GM12878 (cell line): Measurements from ENCODE around the gene CTSH. TPM values are rescaled to one million over a fixed set of nuclear protein-coding genes. Genes with fewer than 3 reads are reported as not detected.

Source experiments
- BCL3 ChIP-seq: IDR thresholded peaks from 2 replicates; pipeline ENCODE4 v1.6.1; 2011; ENCODE audit warnings: borderline replicate concordance, low read depth, mild to moderate bottlenecking, moderate library complexity, low read length; ENCODE audit not compliant: insufficient read depth, poor library complexity, severe bottlenecking
- CBX5 ChIP-seq: sonication (generic); IDR thresholded peaks from 2 replicates; pipeline ENCODE4 v1.6.1; 2016; ENCODE audit warnings: low read depth, moderate library complexity, mild to moderate bottlenecking, inconsistent platforms
- CHD2 ChIP-seq: IDR thresholded peaks from 2 replicates; pipeline ENCODE4 v1.6.1; 2011; ENCODE audit warnings: low read depth, low read length, improper control_type of control experiment, borderline replicate concordance
- DPF2 ChIP-seq: fragments of 450-650 bp; IDR thresholded peaks from 2 replicates; pipeline ENCODE4 v1.6.1; 2017; ENCODE audit warnings: mild to moderate bottlenecking
- EP300 ChIP-seq, 2 experiments: fragments of 150-350 bp in 1 of 2; IDR thresholded peaks; 2 replicates each; pipeline ENCODE4 v1.6.1; 2011 to 2012; ENCODE audit warnings: low read depth in 2 of 2, low read length in 2 of 2, borderline replicate concordance in 1 of 2, improper control_type of control experiment in 1 of 2, inconsistent platforms in 1 of 2; ENCODE audit not compliant: control insufficient read depth in 1 of 2
- MLLT1 ChIP-seq: fragments of 450-650 bp; IDR thresholded peaks from 2 replicates; pipeline ENCODE4 v1.6.1; 2016; ENCODE audit warnings: mild to moderate bottlenecking
- MTA3 ChIP-seq: IDR thresholded peaks from 2 replicates; pipeline ENCODE4 v1.6.1; 2012; ENCODE audit warnings: low read length, inconsistent platforms, borderline replicate concordance
- MYC ChIP-seq: IDR thresholded peaks from 2 replicates; pipeline ENCODE4 v1.6.1; 2011; ENCODE audit warnings: mild to moderate bottlenecking, low read length, moderate library complexity, inconsistent platforms; ENCODE audit not compliant: insufficient read depth, insufficient replicate concordance, insufficient read length, severe bottlenecking
- PBX3 ChIP-seq: IDR thresholded peaks from 2 replicates; pipeline ENCODE4 v1.6.1; 2011; ENCODE audit warnings: mild to moderate bottlenecking, low read depth, low read length, moderate library complexity; ENCODE audit not compliant: insufficient replicate concordance
- RB1 ChIP-seq: fragments of 450-650 bp; formaldehyde crosslinking; IDR thresholded peaks from 2 replicates; pipeline ENCODE4 v1.6.1; 2017; ENCODE audit warnings: mild to moderate bottlenecking, borderline replicate concordance
- RBBP5 ChIP-seq: fragments of 200-600 bp; sonication (generic); conservative IDR thresholded peaks from 2 replicates; pipeline ENCODE4 v1.6.1; 2016
- SMARCA5 ChIP-seq: fragments of 450-650 bp; IDR thresholded peaks from 2 replicates; pipeline ENCODE4 v1.6.1; 2017; ENCODE audit warnings: mild to moderate bottlenecking
- STAT3 ChIP-seq: IDR thresholded peaks from 2 replicates; pipeline ENCODE4 v1.6.1; 2011; ENCODE audit warnings: low read depth, low read length, improper control_type of control experiment
- SUPT20H ChIP-seq: IDR thresholded peaks from 2 replicates; pipeline ENCODE4 v1.6.1; 2011; ENCODE audit warnings: low read depth, mild to moderate bottlenecking, low read length, moderate library complexity, borderline replicate concordance; ENCODE audit not compliant: control insufficient read depth
- TCF12 ChIP-seq: IDR thresholded peaks from 2 replicates; pipeline ENCODE4 v1.6.1; 2011; ENCODE audit warnings: low read depth, mild to moderate bottlenecking, low read length
- YBX1 ChIP-seq: fragments of 450-650 bp; IDR thresholded peaks from 2 replicates; pipeline ENCODE4 v1.6.1; 2016; ENCODE audit warnings: antibody characterized with exemption
- ZBTB11 ChIP-seq: fragments of 450-650 bp; formaldehyde crosslinking; IDR thresholded peaks from 2 replicates; pipeline ENCODE4 v1.5.0; 2022; ENCODE audit warnings: mild to moderate bottlenecking, missing genetic modification characterization
- ZBTB33 ChIP-seq: fragments of 450-650 bp; IDR thresholded peaks from 2 replicates; pipeline ENCODE4 v1.6.1; 2017; ENCODE audit warnings: mild to moderate bottlenecking
- ZNF217 ChIP-seq: fragments of 450-650 bp; IDR thresholded peaks from 2 replicates; pipeline ENCODE4 v1.6.1; 2017; ENCODE audit warnings: antibody characterized with exemption, mild to moderate bottlenecking
- polyA plus RNA-seq, 11 experiments: library from polyadenylated mRNA; depleted of rRNA in 4 of 11; unstranded in 6 of 11; stranded (reverse) in 5 of 11; fragments of >200 nt; fragmentation: Nextera tagmentation in 4 of 11; fragmentation: Illumina TruSeq in 1 of 11; extraction: Ambion mirVana in 4 of 11; extraction: Trizol in 1 of 11; gene quantifications; 1 replicate in 1 of 11; 2 replicates in 10 of 11; pipeline versions ENCODE4 v1.2.1 to v1.2.3, GENCODE V29; 2011 to 2016; ENCODE audit warnings: inconsistent platforms in 2 of 11, missing spikeins in 2 of 11, low read depth in 1 of 11
- total RNA-seq, 4 experiments: library from RNA; depleted of rRNA in 3 of 4; stranded (reverse); fragments of >200 nt in 3 of 4; fragmentation: Illumina TruSeq in 1 of 4; extraction: Trizol in 1 of 4; gene quantifications; 2 replicates each; pipeline versions ENCODE4 v1.2.1 to v1.2.3, GENCODE V29; 2013 to 2021

The CTSH gene
- total and polyA plus RNA-seq, 10 of the 15 experiments (the other 5 are each of a cell fraction or from before 2014, with no cell fraction given) = 30.2 to 1,212 (median 519) TPM

- no peak for TF ChIP-seq ZBTB33
- no peak for TF ChIP-seq RBBP5
- no peak for TF ChIP-seq MYC
- peak; percentile 64; the same call in 1 of the 2 replicates for TF ChIP-seq CHD2
- TF ChIP-seq PBX3 = no peak
- TF ChIP-seq MTA3 = no peak
- no peak for TF ChIP-seq ZBTB11 (CRISPR knock-in tag)
- no peak; the same call in 1 of the 2 replicates for TF ChIP-seq RB1
- peak; percentile 55; the same call in 1 of the 2 replicates for TF ChIP-seq CBX5
- TF ChIP-seq YBX1 = no peak
- TF ChIP-seq EP300 (IDR thresholded peaks at IDR 0.05; ENCODE audit: borderline replicate concordance in 1 of 2, control insufficient read depth in 1 of 2, low read depth in 2 of 2, low read length in 2 of 2) = no peak
- no peak for TF ChIP-seq ZNF217
- peak; percentile 39; the same call in 1 of the 2 replicates for TF ChIP-seq DPF2
- TF ChIP-seq MLLT1 = peak; percentile 92
- no peak for TF ChIP-seq STAT3
- TF ChIP-seq SUPT20H = no peak
- peak; percentile 85 for TF ChIP-seq SMARCA5
- 0 out of 2 replicates have a peak, but pooled peaks have one; percentile 30 for TF ChIP-seq TCF12
- TF ChIP-seq BCL3 = no peak
These were observed 71.7 kb downstream of the CTSH start (continued) for GRCh38 chr15:78872972-78873792.
